OCI-LY1 (cell line): Measurements from ENCODE around the gene LCNL1.

ENCODE experiments used
- H2AFZ ChIP-seq: fragments of 200-600 bp; sonication (generic), shearing (Covaris generic); 2 replicates; pipeline ENCODE4 v1.6.0; 2014; ENCODE audit warnings: antibody characterized with exemption, mild to moderate bottlenecking, low read length
- H3F3A ChIP-seq: fragments of 200-600 bp; sonication (generic), shearing (Covaris generic); 2 replicates; pipeline ENCODE4 v1.6.0; 2014; ENCODE audit warnings: mild to moderate bottlenecking, antibody characterized with exemption, low read length, moderate library complexity; ENCODE audit not compliant: insufficient read depth
- H3K27ac ChIP-seq: fragments of 200-600 bp; sonication (generic); 2 replicates; pipeline ENCODE4 v1.5.1; 2014; ENCODE audit warnings: low read length, mixed run types, mild to moderate bottlenecking, low read depth; ENCODE audit not compliant: poor library complexity, severe bottlenecking
- H3K27me3 ChIP-seq: fragments of 200-600 bp; sonication (generic); 2 replicates; pipeline ENCODE4 v1.6.0; 2014; ENCODE audit warnings: antibody characterized with exemption, mild to moderate bottlenecking, low read length, moderate library complexity; ENCODE audit not compliant: insufficient read depth
- H3K36me3 ChIP-seq: fragments of 200-600 bp; sonication (generic); 2 replicates; pipeline ENCODE4 v1.6.1; 2014; ENCODE audit warnings: mild to moderate bottlenecking, antibody characterized with exemption, low read length, moderate library complexity, mixed read lengths; ENCODE audit not compliant: insufficient read depth
- H3K4me1 ChIP-seq: fragments of 200-600 bp; sonication (generic); 2 replicates; pipeline ENCODE4 v1.5.1; 2014; ENCODE audit warnings: mild to moderate bottlenecking, low read length, moderate library complexity; ENCODE audit not compliant: insufficient read depth, severe bottlenecking
- H3K4me2 ChIP-seq: fragments of 200-600 bp; sonication (generic), shearing (Covaris generic); 2 replicates; pipeline ENCODE4 v1.6.1; 2014; ENCODE audit warnings: low read length
- H3K4me3 ChIP-seq: fragments of 200-600 bp; sonication (generic); 2 replicates; pipeline ENCODE4 v1.5.1; 2014; ENCODE audit warnings: low read length, low read depth, mild to moderate bottlenecking, mixed read lengths; ENCODE audit not compliant: poor library complexity, severe bottlenecking
- H3K79me2 ChIP-seq: fragments of 200-600 bp; shearing (Covaris generic); 2 replicates; pipeline ENCODE4 v1.6.1; 2016; ENCODE audit warnings: mixed run types, low read length, mixed read lengths; ENCODE audit not compliant: insufficient read depth
- H3K9ac ChIP-seq: fragments of 200-600 bp; sonication (generic), shearing (Covaris generic); 2 replicates; pipeline ENCODE4 v1.6.1; 2014; ENCODE audit warnings: mild to moderate bottlenecking, low read length, mixed read lengths
- H3K9me2 ChIP-seq: fragments of 200-600 bp; sonication (generic), shearing (Covaris generic); 2 replicates; pipeline ENCODE4 v1.6.1; 2014; ENCODE audit warnings: low read depth, mild to moderate bottlenecking, low read length, mixed read lengths
- H3K9me3 ChIP-seq: fragments of 200-600 bp; shearing (Covaris generic); 2 replicates; pipeline ENCODE4 v1.6.1; 2014; ENCODE audit warnings: low read length, mixed read lengths
- H4K20me1 ChIP-seq: fragments of 200-600 bp; sonication (generic), shearing (Covaris generic); 2 replicates; pipeline ENCODE4 v1.6.0; 2016; ENCODE audit warnings: mild to moderate bottlenecking, low read length; ENCODE audit not compliant: insufficient read depth
- CTCF ChIP-seq: fragments of 200-600 bp; sonication (generic), shearing (Covaris generic); IDR thresholded peaks from 2 replicates; pipeline ENCODE4 v1.5.1; 2017; ENCODE audit warnings: mild to moderate bottlenecking, antibody characterized with exemption, low read length, moderate library complexity, mixed read lengths
- EZH2 ChIP-seq: fragments of 200-600 bp; sonication (generic), shearing (Covaris generic); IDR thresholded peaks from 2 replicates; pipeline ENCODE4 v1.8.0; 2017; ENCODE audit warnings: borderline replicate concordance, mixed run types, mild to moderate bottlenecking, antibody characterized with exemption, low read length, moderate library complexity, mixed read lengths

Gene LCNL1

GRCh38 chr9:136957901-136958300 is 24.9 kb upstream of the LCNL1 start:
- H3K9me3 ChIP-seq = no peaks in the 10 kb centered on the region
- H3K36me3 ChIP-seq = no peaks in the 10 kb centered on the region
- H3F3A ChIP-seq = no peaks in the 10 kb centered on the region
- H3K4me1 ChIP-seq = no peaks in the 10 kb centered on the region
- H3K27ac ChIP-seq = no peak overlapping the region
- H3K27me3 ChIP-seq = peaks cover 29% of the 10 kb centered on the region; the same call in 1 of the 2 replicates
- no peaks in the 10 kb centered on the region for H3K79me2 ChIP-seq
- no peaks in the 10 kb centered on the region for H3K9me2 ChIP-seq
- no peak overlapping the region for H2AFZ ChIP-seq
- no peak overlapping the region for H3K9ac ChIP-seq
- no peak overlapping the region for H3K4me3 ChIP-seq
- no peaks in the 10 kb centered on the region for H4K20me1 ChIP-seq
- TF ChIP-seq CTCF (no peak), EZH2 (no peak)
- no peak overlapping the region for H3K4me2 ChIP-seq

GRCh38 chr9:136958473-136958872 is 24.3 kb upstream of the LCNL1 start:
- H3K27me3 ChIP-seq = peaks cover 29% of the 10 kb centered on the region; the same call in 1 of the 2 replicates

GRCh38 chr9:136958898-136959850 is 23.6 kb upstream of the LCNL1 start:
- no peaks in the 10 kb centered on the region for H3F3A ChIP-seq
- no peaks in the 10 kb centered on the region for H3K4me1 ChIP-seq
- H3K27me3 ChIP-seq = peaks cover 30% of the 10 kb centered on the region; the same call in 1 of the 2 replicates
- no peak overlapping the region for H3K9ac ChIP-seq
- H3K4me3 ChIP-seq = no peak overlapping the region
- no peaks in the 10 kb centered on the region for H3K36me3 ChIP-seq
- no peak overlapping the region for H2AFZ ChIP-seq
- no peaks in the 10 kb centered on the region for H3K9me3 ChIP-seq
- no peaks in the 10 kb centered on the region for H3K79me2 ChIP-seq
- no peaks in the 10 kb centered on the region for H4K20me1 ChIP-seq
- TF ChIP-seq EZH2 (no peak), CTCF (no peak)
- H3K4me2 ChIP-seq = no peak overlapping the region
- no peak overlapping the region for H3K27ac ChIP-seq
- H3K9me2 ChIP-seq = no peaks in the 10 kb centered on the region

More at GRCh38 chr9:136958473-136958872, 24.3 kb upstream of the LCNL1 start:
- TF ChIP-seq CTCF = no peak
- no peak for TF ChIP-seq EZH2
- Histone ChIP-seq H3K9me2 (no peaks in the 10 kb centered on the region), H3K36me3 (no peaks in the 10 kb centered on the region), H4K20me1 (no peaks in the 10 kb centered on the region), H3K4me2 (no peak overlapping the region), H3K9me3 (no peaks in the 10 kb centered on the region), H3K27ac (no peak overlapping the region), H3F3A (no peaks in the 10 kb centered on the region), H3K79me2 (no peaks in the 10 kb centered on the region), H2AFZ (no peak overlapping the region), H3K4me1 (no peaks in the 10 kb centered on the region), H3K4me3 (no peak overlapping the region), H3K9ac (no peak overlapping the region)
